ENCODE results near the gene PTPN2.

DNA sequence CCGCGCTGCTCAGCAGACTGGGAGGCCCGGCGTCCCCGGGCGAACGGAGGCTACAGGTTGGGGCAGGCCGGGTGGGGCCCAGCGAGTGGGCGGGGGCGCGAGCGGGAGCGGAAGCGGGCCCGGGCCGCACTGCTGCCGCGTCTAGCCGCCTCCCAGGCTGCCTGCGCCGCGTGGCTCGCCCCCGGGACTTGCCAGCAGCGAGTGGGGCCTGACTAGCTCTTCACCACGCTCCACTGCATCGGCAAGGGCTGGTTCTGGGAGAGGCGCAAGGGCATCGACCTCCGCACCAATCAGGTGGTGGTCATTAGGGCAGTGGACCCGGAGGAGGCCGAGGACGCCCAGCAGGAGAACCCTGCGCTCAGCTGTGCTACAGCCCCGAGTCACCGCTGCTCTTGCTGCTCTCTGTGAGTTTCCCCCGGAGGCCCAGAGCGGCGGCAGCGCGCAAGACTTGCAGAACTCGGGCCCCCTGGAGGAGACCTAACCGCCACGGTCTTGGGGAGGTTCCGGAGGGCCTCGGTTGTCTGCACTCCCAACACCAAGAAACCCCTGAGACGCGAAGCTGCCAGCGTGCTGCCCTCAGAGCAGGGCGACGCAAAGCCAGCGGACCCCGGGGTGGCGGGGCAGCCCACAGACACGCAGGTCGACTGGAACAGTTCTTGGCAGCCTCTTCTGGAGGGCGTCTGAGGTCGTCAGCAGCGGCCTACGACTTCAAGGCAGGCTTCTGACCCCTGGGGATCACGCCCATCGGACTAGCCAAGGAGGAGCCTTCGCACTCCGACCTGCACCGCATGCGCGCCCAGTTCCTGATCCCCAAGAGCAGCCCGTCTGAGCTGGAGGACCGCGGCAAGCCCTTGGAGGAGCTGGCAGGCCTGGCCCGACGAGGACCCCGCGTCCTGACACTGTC, 27.2 kb upstream of the PTPN2 start:
- TF ChIP-seq, protein P1, sequence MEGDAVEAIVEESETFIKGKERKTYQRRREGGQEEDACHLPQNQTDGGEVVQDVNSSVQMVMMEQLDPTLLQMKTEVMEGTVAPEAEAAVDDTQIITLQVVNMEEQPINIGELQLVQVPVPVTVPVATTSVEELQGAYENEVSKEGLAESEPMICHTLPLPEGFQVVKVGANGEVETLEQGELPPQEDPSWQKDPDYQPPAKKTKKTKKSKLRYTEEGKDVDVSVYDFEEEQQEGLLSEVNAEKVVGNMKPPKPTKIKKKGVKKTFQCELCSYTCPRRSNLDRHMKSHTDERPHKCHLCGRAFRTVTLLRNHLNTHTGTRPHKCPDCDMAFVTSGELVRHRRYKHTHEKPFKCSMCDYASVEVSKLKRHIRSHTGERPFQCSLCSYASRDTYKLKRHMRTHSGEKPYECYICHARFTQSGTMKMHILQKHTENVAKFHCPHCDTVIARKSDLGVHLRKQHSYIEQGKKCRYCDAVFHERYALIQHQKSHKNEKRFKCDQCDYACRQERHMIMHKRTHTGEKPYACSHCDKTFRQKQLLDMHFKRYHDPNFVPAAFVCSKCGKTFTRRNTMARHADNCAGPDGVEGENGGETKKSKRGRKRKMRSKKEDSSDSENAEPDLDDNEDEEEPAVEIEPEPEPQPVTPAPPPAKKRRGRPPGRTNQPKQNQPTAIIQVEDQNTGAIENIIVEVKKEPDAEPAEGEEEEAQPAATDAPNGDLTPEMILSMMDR (conservative IDR thresholded peaks at IDR 0.05; ENCODE audit: low read length): no peak
- TF ChIP-seq EZH2phosphoT487 (IDR thresholded peaks at IDR 0.05; ENCODE audit: borderline replicate concordance, low read depth, low read length): no peak
